Measurements from ENCODE around the gene SLC25A20.
"Not testable (repeated sequence)": the region's sequence is repeated elsewhere in the genome, so short reads cannot be mapped to it uniquely, and the experiment has no call there.

SLC25A20 gene

DNA sequence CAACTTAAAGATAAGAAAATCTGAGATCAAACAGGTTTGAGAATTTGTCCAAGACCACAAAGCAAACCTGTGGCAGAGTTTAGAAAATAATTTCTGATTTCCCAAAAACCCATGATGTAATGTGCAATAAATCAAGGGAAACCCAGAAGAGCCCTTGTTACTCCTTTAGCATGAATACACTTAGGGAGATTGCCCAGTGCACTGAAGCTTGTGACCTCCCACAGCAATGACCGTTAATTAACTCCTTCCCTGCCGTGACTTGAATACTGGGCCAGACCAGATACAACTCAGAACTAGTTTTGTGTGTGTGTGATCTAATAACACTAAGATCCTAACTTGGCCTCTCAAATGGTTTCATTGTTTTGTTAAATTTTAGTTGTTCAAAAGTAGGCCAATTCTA is 53.5 kb downstream of the SLC25A20 start:
- DNase-seq, result no peak

DNA sequence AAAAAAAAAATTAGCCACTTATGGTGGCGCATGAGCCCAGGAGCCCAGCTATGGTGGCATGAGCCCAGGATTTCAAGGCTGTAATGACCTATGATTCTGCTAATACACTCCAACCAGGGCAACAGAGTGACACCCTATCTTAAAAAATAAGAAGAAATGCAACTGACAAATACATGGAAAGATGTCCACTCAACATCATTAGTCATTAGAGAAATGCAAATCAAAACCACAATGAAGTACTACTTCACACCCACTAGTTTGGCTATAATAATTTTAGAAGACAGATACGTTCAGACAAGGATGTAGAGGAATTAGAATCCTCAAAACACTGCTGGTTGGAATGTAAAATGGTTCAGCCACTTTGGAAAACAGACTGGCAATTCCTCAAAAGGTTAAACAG is 61.5 kb downstream of the SLC25A20 start:
- no peak for DNase-seq

DNA sequence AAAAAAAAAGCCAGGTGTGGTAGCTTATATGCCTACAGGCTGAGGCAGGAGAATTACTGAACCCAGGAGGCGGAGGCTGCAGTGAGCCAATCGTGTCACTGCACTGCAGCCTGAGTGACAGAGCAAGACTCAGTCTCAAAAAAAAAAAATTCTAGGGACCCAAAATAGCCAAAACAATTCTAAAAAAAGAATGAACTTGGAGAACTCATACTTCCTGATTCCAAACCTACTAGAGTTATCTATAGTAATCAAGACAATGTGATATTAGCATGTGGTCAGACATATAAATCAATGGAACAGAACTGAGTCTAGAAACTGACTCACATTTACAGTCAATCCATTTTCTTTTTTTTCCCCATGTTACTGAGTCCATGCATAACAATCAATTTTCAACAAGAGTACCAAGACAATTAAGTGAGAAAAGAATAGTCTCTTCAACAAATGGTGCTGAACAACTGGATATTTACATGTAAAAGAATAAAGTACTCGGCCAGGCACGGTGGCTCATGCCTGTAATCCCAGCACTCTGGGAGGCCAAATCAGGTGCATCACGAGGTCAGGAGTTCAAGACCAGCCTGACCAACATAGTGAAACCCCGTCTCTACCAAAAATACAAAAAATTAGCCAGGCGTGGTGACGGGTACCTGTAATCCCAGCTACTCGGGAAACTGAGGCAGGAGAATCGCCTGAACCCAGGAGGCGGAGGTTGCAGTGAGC is 62.9 kb downstream of the SLC25A20 start:
- no peak for DNase-seq

DNA sequence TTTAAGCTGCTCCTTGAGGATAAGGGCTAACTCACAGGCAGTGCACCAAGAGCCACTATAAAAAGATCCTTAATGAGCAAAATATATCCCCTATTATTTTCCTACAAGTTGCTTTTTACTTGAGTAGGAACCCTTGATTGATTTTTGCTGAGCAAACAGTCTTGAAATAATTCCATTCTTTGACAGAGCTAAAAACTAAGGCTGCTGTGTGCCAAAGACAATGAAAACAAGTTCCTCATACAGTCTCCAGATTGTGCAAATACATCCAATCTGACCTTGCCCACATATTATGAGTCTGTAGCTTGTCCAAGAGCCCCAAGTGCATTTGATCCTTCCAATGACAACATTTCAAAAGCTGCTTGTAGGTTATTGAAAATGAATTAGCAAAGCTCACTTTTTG is 66.0 kb downstream of the SLC25A20 start:
- DNase-seq, result no peak

DNA sequence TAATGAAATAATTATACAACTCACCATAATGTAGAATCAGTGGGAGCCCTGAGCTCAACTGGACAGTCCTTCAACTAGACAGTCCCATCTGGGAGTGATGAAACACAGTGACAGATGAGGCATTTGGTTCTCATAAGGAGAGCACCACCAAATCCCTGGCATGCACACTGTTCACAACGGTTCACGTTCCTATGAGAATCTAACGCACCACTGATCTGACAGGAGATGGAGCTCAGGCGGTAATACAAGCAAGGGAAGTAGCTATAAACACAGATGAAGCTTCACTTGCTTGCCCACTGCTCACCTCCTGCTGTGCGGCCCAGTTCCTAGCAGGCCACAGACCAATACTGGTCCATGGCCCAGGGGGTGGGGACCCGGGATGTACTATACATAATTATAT is 68.0 kb downstream of the SLC25A20 start:
- no peak for DNase-seq

DNA sequence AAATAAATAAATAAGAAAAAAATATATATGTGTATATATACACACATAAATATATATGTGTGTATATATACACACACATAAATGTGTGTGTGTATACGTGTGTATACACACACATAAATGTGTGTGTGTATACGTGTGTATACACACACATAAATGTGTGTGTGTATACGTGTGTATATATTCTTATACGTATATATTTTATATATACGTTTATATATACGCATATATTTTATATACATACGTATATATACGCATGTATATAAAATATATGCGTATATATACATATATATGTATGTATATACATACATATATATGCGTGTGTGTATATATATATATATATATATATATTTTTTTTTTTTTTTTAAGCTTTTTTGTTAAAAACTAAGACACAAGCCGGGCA is 69.2 kb downstream of the SLC25A20 start:
- not testable (repeated sequence) for DNase-seq

DNA sequence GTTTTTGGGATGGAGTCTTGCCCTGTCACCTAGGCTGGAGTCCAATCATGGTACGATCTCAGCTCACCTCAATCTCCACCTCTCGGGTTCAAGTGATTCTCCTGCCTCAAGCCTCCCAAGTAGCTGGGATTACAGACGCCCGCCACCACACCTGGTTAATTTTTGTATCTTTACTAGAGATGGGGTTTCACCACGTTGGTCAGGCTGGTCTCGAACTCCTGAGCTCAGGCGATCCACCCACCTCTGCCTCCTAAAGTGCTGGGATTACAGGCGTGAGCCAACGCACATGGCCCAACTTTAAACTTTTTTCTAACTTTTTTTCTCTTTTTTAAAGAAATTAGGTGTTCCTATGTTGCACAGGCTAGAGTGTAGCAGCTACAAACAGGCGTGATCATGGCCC is 70.8 kb downstream of the SLC25A20 start:
- DNase-seq, result not testable (repeated sequence)

DNA sequence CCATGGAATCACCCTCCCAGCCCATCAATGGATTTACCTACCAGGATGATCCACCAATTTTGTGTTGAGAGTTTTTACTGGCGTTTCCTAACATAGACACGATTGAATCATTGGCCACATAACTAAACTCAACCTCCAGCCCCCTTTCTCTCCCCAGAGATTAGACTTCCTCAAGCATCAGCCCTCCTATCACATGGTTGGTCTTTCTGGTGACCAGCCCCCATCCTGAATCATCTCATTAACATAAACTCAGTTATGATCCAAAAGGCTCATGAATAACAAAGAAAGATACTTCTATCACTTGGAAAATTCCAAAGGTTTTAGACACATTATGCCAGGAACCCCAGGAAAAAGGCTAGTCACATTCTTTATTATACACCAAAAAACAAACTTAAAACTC is 72.2 kb downstream of the SLC25A20 start:
- DNase-seq, result no peak

DNA sequence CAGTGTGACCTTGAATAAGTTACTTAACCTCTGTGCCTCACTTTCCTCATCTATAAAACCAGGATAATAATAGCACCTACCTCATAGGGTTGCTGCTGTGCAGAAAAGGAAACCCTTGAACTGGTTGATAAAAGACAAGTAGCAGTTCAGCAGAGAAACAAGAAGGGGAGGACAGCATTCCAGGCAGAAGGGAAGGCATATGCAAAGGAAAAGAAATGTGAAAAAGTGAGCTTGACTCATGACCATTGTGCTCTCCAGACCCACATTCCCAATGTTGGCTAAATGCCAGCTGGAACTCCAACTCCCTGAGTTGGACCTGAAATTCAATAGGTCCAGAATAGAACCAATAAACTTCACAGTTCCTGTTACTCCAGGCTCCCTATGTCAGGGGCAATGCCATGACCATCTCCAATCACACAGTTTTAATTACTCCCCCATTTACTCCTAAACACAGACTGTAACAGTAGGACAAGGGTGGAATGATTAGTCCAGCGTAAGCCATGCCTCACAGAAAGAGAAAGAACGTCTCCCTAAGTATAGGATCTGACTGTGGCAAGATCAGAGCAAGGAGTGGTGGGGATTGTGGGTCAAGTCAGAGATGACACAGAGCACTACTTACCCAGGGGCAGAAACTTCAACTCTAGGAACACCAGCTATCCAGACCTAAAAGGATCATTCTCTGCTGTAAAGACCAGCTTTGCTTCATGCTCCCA is 77.9 kb downstream of the SLC25A20 start:
- no peak for DNase-seq

DNA sequence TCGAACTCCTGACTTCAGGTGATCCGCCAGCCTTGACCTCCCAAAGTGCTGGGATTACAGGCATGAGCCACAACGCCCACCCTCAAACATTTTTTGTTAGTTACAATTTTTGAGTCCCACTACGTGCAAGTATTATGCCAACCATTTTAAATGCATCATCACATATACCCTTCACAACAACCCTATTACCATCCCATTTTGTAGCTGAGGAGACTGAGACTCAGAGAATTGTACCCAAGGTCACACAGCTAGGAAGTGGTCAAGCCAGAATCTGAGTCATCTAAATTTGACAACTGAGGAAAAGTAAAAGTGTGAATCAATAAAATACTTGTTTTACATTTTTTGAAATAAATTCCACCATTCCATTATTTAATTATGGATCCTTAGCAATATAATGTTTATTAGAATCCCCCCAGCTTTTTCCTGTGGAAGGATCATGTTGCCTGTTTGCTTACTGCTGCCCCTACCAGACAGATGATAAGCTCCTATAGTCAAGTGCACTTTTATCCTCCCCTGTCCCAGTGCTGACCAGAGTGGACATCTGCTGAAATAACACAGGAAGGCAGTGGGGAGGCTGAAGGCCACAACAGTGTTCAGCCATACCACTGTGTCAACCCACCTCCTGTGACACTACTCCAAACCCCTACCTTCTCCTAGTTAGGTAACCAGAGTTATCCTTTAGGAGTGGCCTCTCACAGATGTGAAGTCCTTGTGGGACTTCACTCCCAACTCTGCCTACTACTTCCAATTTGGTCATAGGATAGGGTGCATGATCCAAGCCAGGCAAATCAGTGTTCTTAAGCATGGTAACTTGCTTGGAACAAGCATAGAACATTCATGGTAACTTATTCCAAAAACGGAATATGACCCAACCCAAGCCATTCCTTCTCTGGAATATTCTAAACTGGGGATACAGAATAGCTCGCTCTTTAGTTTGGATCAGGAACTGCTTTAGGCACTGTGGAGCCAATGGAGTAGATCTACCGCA is 79.2 kb downstream of the SLC25A20 start:
- DNase-seq, result no peak

DNA sequence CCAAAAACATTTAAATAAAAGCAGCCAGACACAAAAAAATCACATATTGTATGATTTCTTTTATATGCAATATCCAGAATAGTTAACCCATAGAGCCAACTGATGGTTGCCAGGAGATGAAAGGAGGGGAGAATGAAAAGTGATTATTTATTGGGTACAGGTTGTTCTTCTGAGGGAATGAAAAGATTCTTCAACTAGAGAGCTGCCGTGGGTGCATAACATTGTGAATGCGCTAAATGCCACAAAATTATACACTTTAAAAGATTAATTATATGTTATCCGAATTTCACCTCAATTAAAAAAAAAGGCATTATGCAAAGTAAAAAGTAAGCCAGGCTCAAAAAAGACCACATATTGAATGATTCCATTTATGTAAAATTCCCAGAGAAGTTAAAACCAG is 87.2 kb downstream of the SLC25A20 start:
- no peak for DNase-seq
